ENCODE measurements around the gene PAAF1.
A peak's percentile ranks its signal among the peaks of the same experiment; 100 is the strongest.

The PAAF1 gene

GRCh38 chr11:73946798-73947458, 70.1 kb downstream of the PAAF1 start:
- DNase-seq: no peak

GRCh38 chr11:73949246-73949645, 72.4 kb downstream of the PAAF1 start:
- no peak for DNase-seq

GRCh38 chr11:73949912-73950311, 73.1 kb downstream of the PAAF1 start:
- DNase-seq: no peak

GRCh38 chr11:73950869-73951710, 74.3 kb downstream of the PAAF1 start, which contains the start of gene DNAJB13:
TSS of gene DNAJB13 (plus strand) at chr11:73951026. CDS start at chr11:73951070, 44 bp downstream.
- peak; percentile 53 for DNase-seq

GRCh38 chr11:73951797-73952196, 75.0 kb downstream of the PAAF1 start:
- no peak for DNase-seq

GRCh38 chr11:73956876-73957653, 80.3 kb downstream of the PAAF1 start:
- DNase-seq: no peak

GRCh38 chr11:73957654-73958361, 81.0 kb downstream of the PAAF1 start:
- DNase-seq: no peak

- DNase-seq: no peak
Observed at GRCh38 chr11:73958521-73959141, 81.8 kb downstream of the PAAF1 start.

GRCh38 chr11:73961321-73961720, 84.5 kb downstream of the PAAF1 start:
- no peak for DNase-seq

- no peak for DNase-seq
Observed at GRCh38 chr11:73962101-73962705, 85.4 kb downstream of the PAAF1 start.

- DNase-seq: no peak
Observed at GRCh38 chr11:73963861-73964260, 87.1 kb downstream of the PAAF1 start.

- DNase-seq: no peak
Observed at GRCh38 chr11:73965076-73965763, 88.4 kb downstream of the PAAF1 start.

GRCh38 chr11:73965764-73966121, 88.9 kb downstream of the PAAF1 start:
- no peak for DNase-seq

GRCh38 chr11:73968356-73968966, 91.7 kb downstream of the PAAF1 start:
- no peak for DNase-seq

GRCh38 chr11:73969091-73969490, 92.3 kb downstream of the PAAF1 start:
- no peak for DNase-seq

GRCh38 chr11:73969991-73970800, 93.4 kb downstream of the PAAF1 start:
- DNase-seq: no peak

- no peak for DNase-seq
Observed at GRCh38 chr11:73971175-73971719, 94.4 kb downstream of the PAAF1 start.

- no peak for DNase-seq
Observed at GRCh38 chr11:73972187-73972586, 95.4 kb downstream of the PAAF1 start.

- no peak for DNase-seq
Observed at GRCh38 chr11:73972620-73973449, 96.0 kb downstream of the PAAF1 start.
